DOHH2 (cell line): Measurements from ENCODE around the gene TMEM54.

Experiments used
- H3F3A ChIP-seq: fragments of 200-600 bp; sonication (generic), shearing (Covaris generic); 2 replicates; pipeline ENCODE4 v1.6.0; 2016; ENCODE audit warnings: antibody characterized with exemption, mild to moderate bottlenecking; ENCODE audit not compliant: control insufficient read depth, insufficient read depth
- H3K27ac ChIP-seq: fragments of 200-600 bp; sonication (generic); 2 replicates; pipeline ENCODE4 v1.5.1; 2014; ENCODE audit warnings: low read depth, mild to moderate bottlenecking, low read length, moderate library complexity
- H3K27me3 ChIP-seq: fragments of 200-600 bp; sonication (generic); 2 replicates; pipeline ENCODE4 v1.6.1; 2014; ENCODE audit warnings: mild to moderate bottlenecking, low read length, mixed read lengths; ENCODE audit not compliant: control insufficient read depth
- H3K36me3 ChIP-seq: fragments of 200-600 bp; sonication (generic); 2 replicates; pipeline ENCODE4 v1.6.1; 2014; ENCODE audit warnings: mild to moderate bottlenecking, low read length, moderate library complexity, mixed read lengths; ENCODE audit not compliant: control insufficient read depth
- H3K4me1 ChIP-seq: fragments of 200-600 bp; sonication (generic); 2 replicates; pipeline ENCODE4 v1.6.1; 2014; ENCODE audit warnings: mild to moderate bottlenecking, low read length, mixed read lengths; ENCODE audit not compliant: control insufficient read depth
- H3K4me2 ChIP-seq: fragments of 200-600 bp; sonication (generic); 2 replicates; pipeline ENCODE4 v1.6.0; 2014; ENCODE audit warnings: mild to moderate bottlenecking, low read length, moderate library complexity
- H3K4me3 ChIP-seq: fragments of 200-600 bp; sonication (generic); 2 replicates; pipeline ENCODE4 v1.5.1; 2014; ENCODE audit warnings: mild to moderate bottlenecking, low read length, mixed read lengths
- H3K79me2 ChIP-seq: fragments of 200-600 bp; sonication (generic); 2 replicates; pipeline ENCODE4 v1.6.1; 2014; ENCODE audit warnings: mild to moderate bottlenecking, low read length, mixed read lengths; ENCODE audit not compliant: control insufficient read depth
- H3K9me2 ChIP-seq: fragments of 200-600 bp; sonication (generic); replicated peaks from 2 replicates; pipeline ENCODE4 v1.6.1; 2014; ENCODE audit warnings: mild to moderate bottlenecking, low read length, mixed read lengths; ENCODE audit not compliant: control insufficient read depth
- H3K9me3 ChIP-seq: fragments of 200-600 bp; sonication (generic); 2 replicates; pipeline ENCODE4 v1.6.1; 2014; ENCODE audit warnings: antibody characterized with exemption, low read length, mixed read lengths; ENCODE audit not compliant: control insufficient read depth, insufficient read depth
- H4K20me1 ChIP-seq: fragments of 200-600 bp; sonication (generic); 2 replicates; pipeline ENCODE4 v1.6.0; 2014; ENCODE audit warnings: low read depth, mild to moderate bottlenecking, antibody characterized with exemption, low read length, moderate library complexity; ENCODE audit not compliant: control insufficient read depth, insufficient read depth
- CTCF ChIP-seq: fragments of 200-600 bp; sonication (generic); IDR thresholded peaks from one replicate; pipeline ENCODE4 v1.5.1; 2014; ENCODE audit warnings: antibody characterized with exemption, mild to moderate bottlenecking, low read depth, low read length; ENCODE audit not compliant: poor library complexity, severe bottlenecking
- EZH2phosphoT487 ChIP-seq: fragments of 200-600 bp; sonication (generic); IDR thresholded peaks from 2 replicates; pipeline ENCODE4 v1.6.1; 2017; ENCODE audit warnings: borderline replicate concordance, mild to moderate bottlenecking, antibody characterized with exemption, low read length, moderate library complexity, mixed read lengths

Gene TMEM54

GRCh38 chr1:32934535-32934934 is 33.3 kb upstream of the TMEM54 start:
- no peaks in the 10 kb centered on the region for H3K9me3 ChIP-seq
- H3F3A ChIP-seq = peaks cover 18% of the 10 kb centered on the region
- no peaks in the 10 kb centered on the region for H4K20me1 ChIP-seq
- TF ChIP-seq CTCF (no peak), EZH2phosphoT487 (no peak)
- H3K27ac ChIP-seq = no peak overlapping the region
- H3K79me2 ChIP-seq = no peaks in the 10 kb centered on the region
- no peak overlapping the region for H3K4me3 ChIP-seq
- peaks cover 63% of the 10 kb centered on the region for H3K36me3 ChIP-seq
- no peaks in the 10 kb centered on the region for H3K27me3 ChIP-seq
- no peaks in the 10 kb centered on the region for H3K9me2 ChIP-seq
- H3K4me2 ChIP-seq = no peak overlapping the region
- peaks cover 8% of the 10 kb centered on the region for H3K4me1 ChIP-seq

- Histone ChIP-seq H3K27me3 (no peaks in the 10 kb centered on the region), H3K79me2 (no peaks in the 10 kb centered on the region), H3K36me3 (peaks cover 55% of the 10 kb centered on the region), H3K4me2 (no peak overlapping the region), H3K9me2 (no peaks in the 10 kb centered on the region), H4K20me1 (no peaks in the 10 kb centered on the region), H3F3A (peaks cover 18% of the 10 kb centered on the region), H3K4me1 (peaks cover 8% of the 10 kb centered on the region), H3K9me3 (no peaks in the 10 kb centered on the region), H3K27ac (no peak overlapping the region), H3K4me3 (no peak overlapping the region)
- TF ChIP-seq EZH2phosphoT487 (no peak), CTCF (no peak)
Measured at GRCh38 chr1:32933742-32934322, 32.6 kb upstream of the TMEM54 start.

GRCh38 chr1:32931760-32932159 is 30.6 kb upstream of the TMEM54 start:
- no peaks in the 10 kb centered on the region for H3K9me2 ChIP-seq
- no peaks in the 10 kb centered on the region for H4K20me1 ChIP-seq
- TF ChIP-seq CTCF = no peak
- TF ChIP-seq EZH2phosphoT487 = no peak

GRCh38 chr1:32929366-32929765 is 28.2 kb upstream of the TMEM54 start:
- Histone ChIP-seq H3K4me3 (no peak overlapping the region), H3K4me1 (peaks cover 8% of the 10 kb centered on the region), H3K27ac (no peak overlapping the region), H4K20me1 (no peaks in the 10 kb centered on the region), H3K79me2 (no peaks in the 10 kb centered on the region), H3K36me3 (peaks cover 17% of the 10 kb centered on the region), H3K9me2 (no peaks in the 10 kb centered on the region), H3K4me2 (no peak overlapping the region), H3K27me3 (peaks cover 29% of the 10 kb centered on the region), H3K9me3 (no peaks in the 10 kb centered on the region), H3F3A (peaks cover 8% of the 10 kb centered on the region)
- TF ChIP-seq CTCF = no peak
- no peak for TF ChIP-seq EZH2phosphoT487

More at GRCh38 chr1:32931760-32932159, 30.6 kb upstream of the TMEM54 start:
- Histone ChIP-seq H3K79me2 (no peaks in the 10 kb centered on the region), H3K27ac (no peak overlapping the region), H3K36me3 (peaks cover 36% of the 10 kb centered on the region), H3K4me2 (no peak overlapping the region), H3K27me3 (peaks cover 11% of the 10 kb centered on the region; the same call in 1 of the 2 replicates), H3F3A (peaks cover 18% of the 10 kb centered on the region), H3K4me1 (peaks cover 8% of the 10 kb centered on the region), H3K4me3 (no peak overlapping the region), H3K9me3 (no peaks in the 10 kb centered on the region)
